ENCODE results near the gene COL20A1. TPM values are rescaled to one million over a fixed set of nuclear protein-coding genes. Genes with fewer than 3 reads are reported as not detected.

The COL20A1 gene
- total RNA-seq, 5 donors from 2014 or later (not counting 1 experiment from before 2014, with no cell fraction given) = 0.16 to 0.35 (median 0.23) TPM; not detected in 2

DNA sequence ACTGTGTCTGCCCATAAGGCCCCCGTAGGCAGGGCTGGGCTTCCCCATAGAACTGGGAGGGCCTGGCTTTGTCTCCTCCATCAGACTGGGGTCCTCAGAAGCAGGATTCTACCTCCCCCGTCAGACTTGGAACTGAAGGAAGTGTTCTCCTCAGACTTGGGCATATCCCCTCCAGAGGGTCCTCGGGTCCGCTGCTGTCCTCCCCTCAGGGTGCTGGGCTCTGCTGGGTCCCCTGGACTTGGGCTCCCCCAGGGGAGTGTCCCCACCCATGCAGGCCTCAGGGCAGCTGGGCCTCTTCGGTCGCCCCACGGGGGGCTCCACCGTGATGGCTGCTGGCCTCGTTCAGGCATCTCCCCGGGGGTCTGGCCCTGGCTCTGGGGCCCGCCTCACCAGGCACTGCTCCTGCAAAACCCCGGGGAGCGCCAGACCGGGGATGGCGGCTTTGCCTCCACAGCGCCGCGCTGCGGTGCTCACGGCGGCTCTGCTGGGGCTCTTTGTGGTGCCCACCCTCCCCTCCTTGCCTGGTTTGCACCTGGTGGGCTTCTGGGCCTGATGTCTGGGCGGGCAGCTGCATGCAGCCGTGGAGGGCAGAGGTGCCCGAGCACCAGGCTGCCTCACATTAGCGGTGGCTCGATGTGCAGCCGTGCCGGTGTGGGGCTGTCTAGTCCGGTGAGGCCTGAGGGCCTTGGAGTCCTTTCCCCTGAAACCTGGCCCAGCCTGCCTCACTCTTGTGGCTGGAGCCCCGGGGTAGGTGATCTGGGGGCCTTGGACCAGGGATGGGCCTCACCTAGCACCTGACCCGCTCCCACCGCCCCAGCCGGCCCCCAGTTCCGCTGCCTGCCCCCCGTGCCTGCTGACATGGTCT is 13.9 kb downstream of the COL20A1 start:
- H3K4me3 Mint-ChIP-seq = no peak overlapping the region
- Histone ChIP-seq H3K4me3 (ENCODE audit: control insufficient read depth in 1 of 2, extremely low read depth in 1 of 2, low read length in 1 of 2) (no peak overlapping the region), H3K27me3 (replicated peaks in 1 of 2; ENCODE audit: control insufficient read depth in 2 of 2, extremely low read depth in 1 of 2, insufficient read depth in 2 of 2, low read length in 1 of 2) (peaks cover 0 to 72% of the 10 kb centered on the region in 2 experiments), H3K9me3 (no peaks in the 10 kb centered on the region), H3K27ac (ENCODE audit: low read length) (no peak overlapping the region), H3K36me3 (ENCODE audit: control insufficient read depth in 2 of 2, extremely low read depth in 1 of 2, insufficient read depth in 1 of 2, low read length in 1 of 2) (no peaks in the 10 kb centered on the region), H3K4me1 (ENCODE audit: control insufficient read depth in 1 of 2, extremely low read depth in 1 of 2, insufficient read depth in 2 of 2, low read length in 2 of 2) (no peaks in the 10 kb centered on the region)
- CTCF ChIA-PET = no interaction called here
- no peak for DNase-seq
- no peak overlapping the region for H3K27ac Mint-ChIP-seq
- H3K36me3 Mint-ChIP-seq = no peaks in the 10 kb centered on the region
- WGBS (ENCODE audit: insufficient coverage) = 81% methylated on average over 34 of the region's 35 CpGs
- H3K9me3 Mint-ChIP-seq = peaks cover 0 to 5% (median 2%) of the 10 kb centered on the region in 3 donors
- ATAC-seq (replicated peaks in 1 of 4) = no peak
- H3K4me1 Mint-ChIP-seq = no peaks in the 10 kb centered on the region
- H3K27me3 Mint-ChIP-seq = peaks cover 8 to 22% of the 10 kb centered on the region in 2 donors
- POLR2A ChIA-PET = no interaction called here

DNA sequence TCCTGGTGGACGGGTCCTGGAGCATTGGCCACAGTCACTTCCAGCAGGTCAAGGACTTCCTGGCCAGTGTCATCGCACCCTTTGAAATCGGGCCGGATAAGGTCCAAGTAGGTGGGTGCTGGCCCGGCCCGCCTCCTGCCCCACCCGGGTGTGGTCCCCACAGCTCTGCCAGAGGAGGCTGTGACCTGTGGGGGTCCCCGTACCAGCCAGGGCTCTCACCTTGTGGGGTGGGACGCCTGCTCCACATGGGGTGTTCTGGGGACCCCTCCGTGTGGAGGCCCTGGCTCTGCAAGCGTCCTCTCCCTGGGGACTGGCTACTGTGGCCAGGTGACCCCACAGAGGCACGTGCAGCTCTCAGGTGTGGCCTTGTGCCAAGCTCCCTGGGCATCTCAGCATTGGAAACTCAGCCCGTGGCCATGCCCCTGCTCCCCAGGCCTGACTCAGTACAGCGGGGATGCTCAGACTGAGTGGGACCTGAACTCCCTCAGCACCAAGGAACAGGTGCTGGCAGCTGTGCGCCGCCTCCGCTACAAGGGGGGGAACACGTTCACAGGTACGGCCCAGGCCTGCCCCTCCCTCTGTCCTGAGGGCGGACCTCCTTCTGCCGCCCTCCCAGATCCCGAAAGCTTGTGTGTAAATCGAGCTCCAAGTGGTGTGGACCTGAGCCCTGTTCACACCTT is 14.7 kb downstream of the COL20A1 start:
- no peaks in the 10 kb centered on the region for H3K4me1 Mint-ChIP-seq
- peaks cover 0 to 2% (median 0%) of the 10 kb centered on the region in 3 donors for H3K9me3 Mint-ChIP-seq
- ATAC-seq (replicated peaks in 1 of 4) (no peak), DNase-seq (no peak)
- Histone ChIP-seq H3K27me3 (replicated peaks in 1 of 2; ENCODE audit: control insufficient read depth in 2 of 2, extremely low read depth in 1 of 2, insufficient read depth in 2 of 2, low read length in 1 of 2) (peaks cover 0 to 79% of the 10 kb centered on the region in 2 experiments), H3K27ac (ENCODE audit: low read length) (no peak overlapping the region), H3K9me3 (no peaks in the 10 kb centered on the region), H3K4me1 (ENCODE audit: control insufficient read depth in 1 of 2, extremely low read depth in 1 of 2, insufficient read depth in 2 of 2, low read length in 2 of 2) (no peaks in the 10 kb centered on the region), H3K4me3 (ENCODE audit: control insufficient read depth in 1 of 2, extremely low read depth in 1 of 2, low read length in 1 of 2) (no peak overlapping the region), H3K36me3 (ENCODE audit: control insufficient read depth in 2 of 2, extremely low read depth in 1 of 2, insufficient read depth in 1 of 2, low read length in 1 of 2) (no peaks in the 10 kb centered on the region)
- ChIA-PET POLR2A (no interaction called here), CTCF (no interaction called here)
- no peaks in the 10 kb centered on the region for H3K36me3 Mint-ChIP-seq
- H3K27ac Mint-ChIP-seq = no peak overlapping the region
- 76% methylated on average over 23 of the region's 23 CpGs for WGBS (ENCODE audit: insufficient coverage)
- no peak overlapping the region for H3K4me3 Mint-ChIP-seq
- H3K27me3 Mint-ChIP-seq = peaks cover 6 to 20% of the 10 kb centered on the region in 2 donors

DNA sequence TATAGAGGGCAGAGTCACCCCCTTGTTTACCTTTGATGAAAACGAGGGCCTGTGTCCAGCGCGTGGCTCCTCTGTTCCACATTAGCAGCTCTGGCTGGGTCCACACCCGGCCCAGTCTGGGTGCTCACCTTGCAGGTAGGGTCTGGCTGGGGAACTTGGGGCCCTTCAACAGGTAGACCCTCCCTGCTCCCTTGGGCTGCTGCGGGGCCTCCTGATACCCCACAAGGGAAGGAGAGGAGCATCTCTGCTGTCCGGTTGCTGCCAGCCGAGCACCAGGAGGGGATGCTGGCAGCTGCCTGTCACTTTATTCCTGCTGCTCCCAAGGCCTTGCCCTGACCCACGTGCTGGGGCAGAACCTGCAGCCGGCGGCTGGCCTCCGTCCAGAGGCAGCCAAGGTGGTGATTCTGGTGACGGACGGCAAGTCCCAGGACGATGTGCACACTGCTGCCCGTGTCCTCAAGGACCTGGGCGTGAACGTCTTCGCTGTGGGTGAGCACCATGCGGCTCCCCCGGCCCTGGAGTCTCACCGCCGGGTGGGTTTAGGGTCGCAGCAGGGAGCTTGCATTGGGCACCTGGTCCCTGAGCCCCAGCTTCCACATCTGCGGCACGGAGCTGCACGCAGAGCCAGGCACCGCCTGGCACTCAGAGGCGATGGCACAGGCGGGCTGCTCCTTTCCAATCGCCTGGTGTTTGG is 15.4 kb downstream of the COL20A1 start:
- H3K9me3 ChIP-seq = no peaks in the 10 kb centered on the region
- H3K4me3 Mint-ChIP-seq = no peak overlapping the region
- no peaks in the 10 kb centered on the region for H3K4me1 ChIP-seq (ENCODE audit: control insufficient read depth in 1 of 2, extremely low read depth in 1 of 2, insufficient read depth in 2 of 2, low read length in 2 of 2)
- ATAC-seq (replicated peaks in 1 of 4) (no peak), DNase-seq (no peak)
- no peaks in the 10 kb centered on the region for H3K9me3 Mint-ChIP-seq
- no peaks in the 10 kb centered on the region for H3K4me1 Mint-ChIP-seq
- WGBS (ENCODE audit: insufficient coverage) = 84% methylated on average over 29 of the region's 30 CpGs
- ChIA-PET CTCF (no interaction called here), POLR2A (no interaction called here)
- H3K27me3 Mint-ChIP-seq = peaks cover 3 to 18% of the 10 kb centered on the region in 2 donors
- no peak overlapping the region for H3K27ac ChIP-seq (ENCODE audit: low read length)
- no peak overlapping the region for H3K4me3 ChIP-seq (ENCODE audit: control insufficient read depth in 1 of 2, extremely low read depth in 1 of 2, low read length in 1 of 2)
- H3K27me3 ChIP-seq (replicated peaks in 1 of 2; ENCODE audit: control insufficient read depth in 2 of 2, extremely low read depth in 1 of 2, insufficient read depth in 2 of 2, low read length in 1 of 2) = peaks cover 0 to 85% of the 10 kb centered on the region in 2 experiments
- H3K27ac Mint-ChIP-seq = no peak overlapping the region
- H3K36me3 Mint-ChIP-seq = no peaks in the 10 kb centered on the region
- no peaks in the 10 kb centered on the region for H3K36me3 ChIP-seq (ENCODE audit: control insufficient read depth in 2 of 2, extremely low read depth in 1 of 2, insufficient read depth in 1 of 2, low read length in 1 of 2)

DNA sequence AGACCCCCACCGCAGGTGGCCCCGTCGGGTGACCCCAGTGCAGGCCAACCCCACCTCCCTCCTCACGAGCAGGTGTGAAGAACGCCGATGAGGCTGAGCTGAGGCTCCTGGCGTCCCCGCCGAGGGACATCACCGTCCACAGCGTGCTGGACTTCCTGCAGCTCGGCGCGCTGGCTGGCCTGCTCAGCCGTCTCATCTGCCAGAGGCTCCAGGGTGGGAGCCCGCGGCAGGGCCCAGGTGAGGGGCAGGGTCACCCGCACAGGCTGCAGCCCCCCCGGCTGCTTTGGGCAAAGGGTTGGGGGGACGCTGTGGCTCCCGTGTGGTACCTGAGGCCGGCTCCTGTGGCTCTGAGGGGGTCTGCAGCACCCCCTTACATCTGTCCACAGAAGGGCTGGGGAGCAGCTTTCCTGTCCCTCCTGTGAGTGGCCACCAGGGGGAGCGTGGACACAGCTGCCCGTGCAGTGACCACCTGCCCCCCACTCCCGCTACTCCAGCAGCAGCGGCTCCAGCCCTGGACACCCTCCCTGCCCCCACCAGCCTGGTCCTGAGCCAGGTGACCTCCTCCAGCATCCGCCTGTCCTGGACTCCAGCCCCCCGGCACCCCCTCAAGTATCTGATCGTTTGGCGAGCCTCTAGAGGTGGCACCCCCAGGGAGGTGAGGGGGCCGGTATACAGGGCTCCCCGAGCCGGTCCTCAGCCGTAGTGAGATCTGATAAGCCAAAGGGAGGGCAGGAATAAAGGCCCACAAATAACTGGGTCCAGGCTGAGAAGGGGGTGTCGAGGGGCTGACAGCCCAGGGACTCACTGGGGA is 16.5 kb downstream of the COL20A1 start:
- Histone ChIP-seq H3K27ac (ENCODE audit: low read length) (no peak overlapping the region), H3K9me3 (no peaks in the 10 kb centered on the region), H3K4me3 (ENCODE audit: control insufficient read depth in 1 of 2, extremely low read depth in 1 of 2, low read length in 1 of 2) (no peak overlapping the region), H3K4me1 (ENCODE audit: control insufficient read depth in 1 of 2, extremely low read depth in 1 of 2, insufficient read depth in 2 of 2, low read length in 2 of 2) (no peaks in the 10 kb centered on the region), H3K27me3 (replicated peaks in 1 of 2; ENCODE audit: control insufficient read depth in 2 of 2, extremely low read depth in 1 of 2, insufficient read depth in 2 of 2, low read length in 1 of 2) (peaks cover 0 to 92% of the 10 kb centered on the region in 2 experiments), H3K36me3 (ENCODE audit: control insufficient read depth in 2 of 2, extremely low read depth in 1 of 2, insufficient read depth in 1 of 2, low read length in 1 of 2) (no peaks in the 10 kb centered on the region)
- WGBS (ENCODE audit: insufficient coverage) = 50% methylated on average over 26 of the region's 35 CpGs
- peak in 1 of 4 experiments; percentile 34 for ATAC-seq (replicated peaks in 1 of 4)
- ChIA-PET POLR2A (no interaction called here), CTCF (no interaction called here)
- no peak overlapping the region for H3K27ac Mint-ChIP-seq
- H3K36me3 Mint-ChIP-seq = no peaks in the 10 kb centered on the region
- no peaks in the 10 kb centered on the region for H3K9me3 Mint-ChIP-seq
- H3K4me3 Mint-ChIP-seq = no peak overlapping the region
- H3K27me3 Mint-ChIP-seq = peaks cover 3 to 18% of the 10 kb centered on the region in 2 donors
- peak in 11 of 35 experiments; percentile 14 to 50 (median 24) for DNase-seq
- H3K4me1 Mint-ChIP-seq = no peaks in the 10 kb centered on the region

DNA sequence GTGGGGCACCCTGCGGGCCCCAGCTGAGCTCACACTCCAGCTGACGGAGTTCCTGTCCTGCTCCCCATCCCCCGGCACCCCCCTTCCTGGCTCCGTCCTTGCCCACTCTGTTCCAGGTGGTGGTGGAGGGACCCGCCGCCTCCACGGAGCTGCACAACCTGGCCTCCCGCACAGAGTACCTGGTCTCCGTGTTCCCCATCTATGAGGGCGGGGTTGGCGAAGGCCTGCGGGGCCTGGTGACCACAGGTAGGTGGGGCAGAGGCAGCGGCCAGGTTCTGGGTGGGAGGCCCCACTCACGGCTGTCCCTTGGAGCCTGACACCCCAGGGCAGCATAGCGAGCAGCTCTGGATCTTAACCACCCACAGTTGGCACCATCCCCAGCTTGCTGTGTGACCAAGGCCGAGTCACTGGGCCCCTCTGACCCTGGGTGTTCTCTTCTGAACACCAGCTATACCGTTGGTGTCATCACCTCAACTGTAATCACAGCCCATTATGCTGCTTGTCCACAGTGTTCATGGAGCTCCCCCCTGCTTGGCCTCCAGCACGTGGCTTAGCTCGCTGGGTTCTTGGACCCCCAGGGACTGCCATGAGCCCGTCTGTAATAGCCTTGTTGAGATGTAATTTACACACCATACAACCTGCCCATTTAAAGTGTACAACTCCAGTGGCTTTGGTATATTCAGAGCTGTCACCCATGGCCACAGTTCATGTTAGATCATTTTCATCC is 17.4 kb downstream of the COL20A1 start:
- no peak overlapping the region for H3K4me3 Mint-ChIP-seq
- Histone ChIP-seq H3K4me1 (ENCODE audit: control insufficient read depth in 1 of 2, extremely low read depth in 1 of 2, insufficient read depth in 2 of 2, low read length in 2 of 2) (no peaks in the 10 kb centered on the region), H3K9me3 (no peaks in the 10 kb centered on the region), H3K4me3 (ENCODE audit: control insufficient read depth in 1 of 2, extremely low read depth in 1 of 2, low read length in 1 of 2) (no peak overlapping the region), H3K36me3 (ENCODE audit: control insufficient read depth in 2 of 2, extremely low read depth in 1 of 2, insufficient read depth in 1 of 2, low read length in 1 of 2) (no peaks in the 10 kb centered on the region), H3K27ac (ENCODE audit: low read length) (no peak overlapping the region), H3K27me3 (replicated peaks in 1 of 2; ENCODE audit: control insufficient read depth in 2 of 2, extremely low read depth in 1 of 2, insufficient read depth in 2 of 2, low read length in 1 of 2) (peaks cover 0 to 89% of the 10 kb centered on the region in 2 experiments)
- peaks cover 3 to 13% of the 10 kb centered on the region in 2 donors for H3K27me3 Mint-ChIP-seq
- no peaks in the 10 kb centered on the region for H3K4me1 Mint-ChIP-seq
- no peaks in the 10 kb centered on the region for H3K36me3 Mint-ChIP-seq
- H3K9me3 Mint-ChIP-seq = no peaks in the 10 kb centered on the region
- ATAC-seq (replicated peaks in 1 of 4) (no peak), DNase-seq (no peak)
- H3K27ac Mint-ChIP-seq = no peak overlapping the region
- 74% methylated on average over 10 of the region's 20 CpGs for WGBS (ENCODE audit: insufficient coverage)
- ChIA-PET POLR2A (no interaction called here), CTCF (no interaction called here)
